Measurements from ENCODE around the gene ZNF362. TPM values are rescaled to one million over a fixed set of nuclear protein-coding genes. Genes with fewer than 3 reads are reported as not detected.
A peak's percentile ranks its signal among the peaks of the same experiment; 100 is the strongest.

Gene ZNF362
- total and polyA plus RNA-seq, 10 of the 15 experiments (the other 5 are each of a cell fraction or from before 2014, with no cell fraction given), result 0.74 to 22.8 (median 7.4) TPM

DNA sequence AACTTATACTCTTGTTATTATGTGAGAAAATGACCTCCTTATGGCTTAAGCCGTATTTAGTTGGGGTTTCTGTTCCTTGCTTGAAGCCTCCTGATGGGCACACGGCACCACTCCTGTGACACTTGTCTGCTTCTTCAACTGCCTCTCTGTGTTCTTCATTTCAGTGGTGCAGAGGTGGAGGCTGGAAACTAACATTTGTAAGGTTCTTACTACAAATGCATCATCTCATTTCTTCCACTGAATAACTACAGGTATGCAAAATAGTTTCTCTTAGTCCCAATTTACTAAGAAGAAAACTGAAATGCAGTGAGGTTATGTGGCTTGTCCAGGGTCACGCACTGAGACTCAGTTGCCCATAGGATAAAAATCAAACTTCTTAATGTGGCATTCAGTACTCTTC, 23.6 kb upstream of the ZNF362 start:
- peak; percentile 44 for ATAC-seq
- no peak overlapping the region for H3K9ac ChIP-seq (ENCODE audit: control insufficient read depth, insufficient read depth, low read length)
- H3K27me3 ChIP-seq (replicated peaks in 1 of 2; ENCODE audit: control insufficient read depth in 2 of 2, insufficient read depth in 2 of 2, low read length in 1 of 2), result no peaks in the 10 kb centered on the region
- no peak overlapping the region for H3K4me2 ChIP-seq (ENCODE audit: control insufficient read depth, insufficient read depth)
- H3K4me1 ChIP-seq (ENCODE audit: control insufficient read depth, insufficient read depth, low read length), result peaks cover 25% of the 10 kb centered on the region
- CTCF ChIA-PET, result no interaction called here
- no peak overlapping the region for H3K27ac ChIP-seq (ENCODE audit: control insufficient read depth, insufficient read depth)
- H2AFZ ChIP-seq (ENCODE audit: control insufficient read depth, low read depth, low read length), result no peak overlapping the region
- no peaks in the 10 kb centered on the region for H3K36me3 ChIP-seq (ENCODE audit: control insufficient read depth in 2 of 2, insufficient read depth in 2 of 2, low read length in 1 of 2)
- POLR2A ChIA-PET, result no interaction called here
- H3K79me2 ChIP-seq (ENCODE audit: control insufficient read depth, insufficient read depth, low read length), result no peaks in the 10 kb centered on the region
- intact Hi-C loops (cut with micrococcal nuclease; ENCODE audit: unreplicated experiment), result no loop called here
- TF ChIP-seq POLR2A (IDR thresholded peaks at IDR 0.05; ENCODE audit: low read depth, low read length), result no peak
- TF ChIP-seq ZNF274 (IDR thresholded peaks at IDR 0.05; ENCODE audit: insufficient read depth, insufficient read length), result no peak
- TF ChIP-seq ETV6 (conservative IDR thresholded peaks at IDR 0.05 in 1 of 2, IDR thresholded peaks at IDR 0.05 in 1 of 2; ENCODE audit: borderline replicate concordance in 1 of 2, low read depth in 1 of 2), result no peak
- peak; percentile 39; the same call in 1 of the 2 replicates for TF ChIP-seq RUNX3 (IDR thresholded peaks at IDR 0.05; ENCODE audit: low read length)
- 0 out of 2 replicates have a peak, but pooled peaks have one; percentile 2 for TF ChIP-seq SPI1 (IDR thresholded peaks at IDR 0.05; ENCODE audit: borderline replicate concordance, insufficient read depth, low read depth, low read length)
- RAD21 ChIA-PET (ENCODE audit: unreplicated experiment), result no interaction called here
- no peak for DNase-seq (ENCODE audit: low read depth, low spot score)
- WGBS (ENCODE audit: insufficient coverage, insufficient replicate concordance, low lambda C conversion rate, missing lambda C conversion rate), result 11% methylated on average over 3 of the region's 3 CpGs
- H4K20me1 ChIP-seq (ENCODE audit: control insufficient read depth, insufficient read depth), result no peaks in the 10 kb centered on the region
- FAIRE-seq, result no peak
- SMC1A ChIA-PET (ENCODE audit: uncharacterized antibody, unreplicated experiment), result no interaction called here
- in situ Hi-C loops (cut with MboI), result no loop called here
- no peak overlapping the region for H3K4me3 ChIP-seq
- BruUV-seq (replicated peaks), result no TSS peak
- no peaks in the 10 kb centered on the region for H3K9me3 ChIP-seq (replicated peaks; ENCODE audit: control insufficient read depth, insufficient read depth, low read length)

DNA sequence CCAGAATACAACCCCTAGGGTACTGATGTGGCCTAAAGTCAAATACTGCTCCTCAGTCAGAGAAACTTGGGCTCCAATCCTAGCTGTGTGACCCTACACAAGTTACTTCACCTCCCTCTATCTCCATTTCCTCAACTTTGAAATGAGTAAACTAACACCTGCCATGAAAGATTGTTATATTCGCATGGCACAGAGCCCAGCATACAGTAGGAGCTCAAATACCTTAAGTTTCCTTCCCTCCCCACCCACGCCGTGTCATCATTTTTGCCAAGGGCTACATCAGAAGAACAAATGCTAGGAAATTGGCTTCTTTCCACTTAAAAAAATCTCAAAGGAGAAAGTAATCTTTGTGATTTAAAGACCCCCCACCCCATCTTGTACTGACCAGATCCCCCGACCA, 22.2 kb upstream of the ZNF362 start:
- Histone ChIP-seq H3K36me3 (ENCODE audit: control insufficient read depth in 2 of 2, insufficient read depth in 2 of 2, low read length in 1 of 2) (no peaks in the 10 kb centered on the region), H4K20me1 (ENCODE audit: control insufficient read depth, insufficient read depth) (no peaks in the 10 kb centered on the region), H3K4me3 (no peak overlapping the region), H3K27me3 (replicated peaks in 1 of 2; ENCODE audit: control insufficient read depth in 2 of 2, insufficient read depth in 2 of 2, low read length in 1 of 2) (no peaks in the 10 kb centered on the region), H3K4me2 (ENCODE audit: control insufficient read depth, insufficient read depth) (no peak overlapping the region), H3K9ac (ENCODE audit: control insufficient read depth, insufficient read depth, low read length) (no peak overlapping the region), H3K4me1 (ENCODE audit: control insufficient read depth, insufficient read depth, low read length) (peaks cover 25% of the 10 kb centered on the region), H2AFZ (ENCODE audit: control insufficient read depth, low read depth, low read length) (no peak overlapping the region), H3K9me3 (replicated peaks; ENCODE audit: control insufficient read depth, insufficient read depth, low read length) (no peaks in the 10 kb centered on the region), H3K79me2 (ENCODE audit: control insufficient read depth, insufficient read depth, low read length) (no peaks in the 10 kb centered on the region), H3K27ac (ENCODE audit: control insufficient read depth, insufficient read depth) (no peak overlapping the region)
- 49% methylated on average over 4 of the region's 4 CpGs for WGBS (ENCODE audit: insufficient coverage, insufficient replicate concordance, low lambda C conversion rate, missing lambda C conversion rate)
- POLR2A ChIA-PET, result no interaction called here
- BruUV-seq (replicated peaks), result no TSS peak
- DNase-seq (ENCODE audit: low read depth, low spot score) (no peak), ATAC-seq (no peak), FAIRE-seq (no peak)
- SMC1A ChIA-PET (ENCODE audit: uncharacterized antibody, unreplicated experiment), result no interaction called here
- RAD21 ChIA-PET (ENCODE audit: unreplicated experiment), result no interaction called here
- in situ Hi-C loops (cut with MboI), result no loop called here
- CTCF ChIA-PET, result no interaction called here
- intact Hi-C loops (cut with micrococcal nuclease; ENCODE audit: unreplicated experiment), result no loop called here
- TF ChIP-seq NFYB (IDR thresholded peaks at IDR 0.05; ENCODE audit: insufficient read depth, low read depth, low read length) (no peak), SMARCA5 (IDR thresholded peaks at IDR 0.05) (no peak), HDAC2 (IDR thresholded peaks at IDR 0.05) (no peak), ASH2L (IDR thresholded peaks at IDR 0.05; ENCODE audit: borderline replicate concordance, low read depth) (no peak), ZNF622 (IDR thresholded peaks at IDR 0.05) (no peak)
- TF ChIP-seq, protein P1, sequence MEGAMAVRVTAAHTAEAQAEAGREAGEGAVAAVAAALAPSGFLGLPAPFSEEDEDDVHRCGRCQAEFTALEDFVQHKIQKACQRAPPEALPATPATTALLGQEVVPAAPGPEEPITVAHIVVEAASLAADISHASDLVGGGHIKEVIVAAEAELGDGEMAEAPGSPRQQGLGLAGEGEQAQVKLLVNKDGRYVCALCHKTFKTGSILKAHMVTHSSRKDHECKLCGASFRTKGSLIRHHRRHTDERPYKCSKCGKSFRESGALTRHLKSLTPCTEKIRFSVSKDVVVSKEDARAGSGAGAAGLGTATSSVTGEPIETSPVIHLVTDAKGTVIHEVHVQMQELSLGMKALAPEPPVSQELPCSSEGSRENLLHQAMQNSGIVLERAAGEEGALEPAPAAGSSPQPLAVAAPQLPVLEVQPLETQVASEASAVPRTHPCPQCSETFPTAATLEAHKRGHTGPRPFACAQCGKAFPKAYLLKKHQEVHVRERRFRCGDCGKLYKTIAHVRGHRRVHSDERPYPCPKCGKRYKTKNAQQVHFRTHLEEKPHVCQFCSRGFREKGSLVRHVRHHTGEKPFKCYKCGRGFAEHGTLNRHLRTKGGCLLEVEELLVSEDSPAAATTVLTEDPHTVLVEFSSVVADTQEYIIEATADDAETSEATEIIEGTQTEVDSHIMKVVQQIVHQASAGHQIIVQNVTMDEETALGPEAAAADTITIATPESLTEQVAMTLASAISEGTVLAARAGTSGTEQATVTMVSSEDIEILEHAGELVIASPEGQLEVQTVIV (IDR thresholded peaks at IDR 0.05; ENCODE audit: borderline replicate concordance, partially characterized antibody), result no peak
- TF ChIP-seq, protein P2, sequence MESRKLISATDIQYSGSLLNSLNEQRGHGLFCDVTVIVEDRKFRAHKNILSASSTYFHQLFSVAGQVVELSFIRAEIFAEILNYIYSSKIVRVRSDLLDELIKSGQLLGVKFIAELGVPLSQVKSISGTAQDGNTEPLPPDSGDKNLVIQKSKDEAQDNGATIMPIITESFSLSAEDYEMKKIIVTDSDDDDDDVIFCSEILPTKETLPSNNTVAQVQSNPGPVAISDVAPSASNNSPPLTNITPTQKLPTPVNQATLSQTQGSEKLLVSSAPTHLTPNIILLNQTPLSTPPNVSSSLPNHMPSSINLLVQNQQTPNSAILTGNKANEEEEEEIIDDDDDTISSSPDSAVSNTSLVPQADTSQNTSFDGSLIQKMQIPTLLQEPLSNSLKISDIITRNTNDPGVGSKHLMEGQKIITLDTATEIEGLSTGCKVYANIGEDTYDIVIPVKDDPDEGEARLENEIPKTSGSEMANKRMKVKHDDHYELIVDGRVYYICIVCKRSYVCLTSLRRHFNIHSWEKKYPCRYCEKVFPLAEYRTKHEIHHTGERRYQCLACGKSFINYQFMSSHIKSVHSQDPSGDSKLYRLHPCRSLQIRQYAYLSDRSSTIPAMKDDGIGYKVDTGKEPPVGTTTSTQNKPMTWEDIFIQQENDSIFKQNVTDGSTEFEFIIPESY (IDR thresholded peaks at IDR 0.05), result no peak

Measured in GM12878 (cell line).